ENCODE measurements around the gene NUMB. TPM values are rescaled to one million over a fixed set of nuclear protein-coding genes. Genes with fewer than 3 reads are reported as not detected.
"Not testable (repeated sequence)": the region's sequence is repeated elsewhere in the genome, so short reads cannot be mapped to it uniquely, and the experiment has no call there.

NUMB gene
- total RNA-seq, 1 donor from 2014 or later, result 76.4 TPM

DNA sequence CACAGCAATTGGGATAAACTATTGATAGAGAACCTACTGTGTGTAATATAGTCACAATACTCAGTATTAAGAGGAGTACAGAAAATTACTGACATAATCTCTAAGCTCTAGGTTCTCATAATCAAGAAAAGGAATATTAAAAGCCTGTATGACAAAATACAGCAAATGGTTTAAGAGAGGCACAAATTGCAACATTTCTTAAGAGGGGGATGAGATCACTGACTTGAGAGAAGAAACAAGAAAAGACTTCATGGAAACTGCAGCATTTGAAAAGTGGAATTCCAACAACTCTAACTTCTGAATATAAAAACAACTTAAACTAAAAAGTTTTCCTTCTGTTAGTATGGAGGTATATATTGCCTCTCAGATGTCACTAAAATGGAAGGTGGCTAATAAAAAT lies 89.7 kb downstream of the NUMB start:
- DNase-seq (ENCODE audit: low spot score), result no peak

DNA sequence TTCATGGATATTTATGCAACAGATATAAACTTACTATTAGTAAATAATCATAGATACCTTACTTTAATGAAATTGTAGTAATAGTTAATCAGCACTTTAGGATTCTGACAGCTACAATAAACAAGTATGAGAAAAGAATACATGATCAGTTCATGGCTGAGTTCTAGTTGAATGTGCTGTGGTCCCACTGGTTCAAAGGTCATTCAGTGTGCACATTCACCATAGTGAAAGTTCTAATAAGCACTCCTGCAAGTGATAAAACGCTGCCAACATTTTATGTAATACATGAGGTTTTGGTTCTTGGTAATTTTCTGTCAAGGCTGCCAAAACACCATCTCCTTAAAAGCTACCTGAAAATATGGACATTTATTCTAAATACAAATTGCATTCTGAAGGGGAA lies 92.6 kb downstream of the NUMB start:
- no peak for DNase-seq (ENCODE audit: low spot score)

DNA sequence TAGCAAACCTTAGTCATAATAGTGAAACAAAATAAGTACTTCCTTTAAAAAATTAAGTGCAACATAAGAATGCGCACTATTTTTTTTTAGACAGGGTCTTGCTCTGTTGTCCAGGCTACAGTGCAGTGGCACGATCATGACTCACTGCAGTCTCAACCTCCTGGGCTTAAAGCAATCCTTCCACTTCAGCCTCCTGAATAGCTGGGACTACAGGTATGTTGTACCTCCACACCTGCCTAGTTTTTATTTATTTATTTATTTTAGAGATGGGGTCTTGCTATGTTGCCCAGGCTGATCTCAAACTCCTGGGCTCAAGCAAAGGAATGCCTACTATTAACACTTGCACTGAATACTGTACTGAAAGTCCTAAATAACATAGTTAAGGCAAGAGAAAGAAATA lies 93.8 kb downstream of the NUMB start:
- no peak for DNase-seq (ENCODE audit: low spot score)

GRCh38 chr14:73359445-73359844 lies 98.9 kb downstream of the NUMB start:
- no peak for DNase-seq (ENCODE audit: low spot score)

DNA sequence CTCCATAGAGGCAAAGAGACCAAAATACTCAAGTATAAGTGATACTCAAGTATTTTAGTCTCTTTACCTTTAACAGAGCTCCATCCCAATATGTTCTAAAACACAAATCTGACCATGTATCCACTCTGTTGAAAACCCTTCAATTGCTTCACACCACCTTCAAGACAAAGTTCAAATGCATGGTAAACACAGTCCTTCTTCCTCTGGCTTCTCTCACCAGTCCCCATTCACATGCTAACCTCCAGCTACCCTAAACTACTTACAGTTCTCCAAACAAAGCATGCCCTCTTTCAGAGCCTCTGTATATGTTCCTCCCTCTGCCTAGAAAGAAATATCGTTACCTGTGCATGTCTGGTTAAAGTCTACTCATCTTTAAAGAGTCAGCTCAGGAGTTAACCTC lies 100.2 kb downstream of the NUMB start:
- DNase-seq (ENCODE audit: low spot score), result no peak

- DNase-seq (ENCODE audit: low spot score), result not testable (repeated sequence)
Measured at GRCh38 chr14:73349091-73349490, 109.3 kb downstream of the NUMB start.

DNA sequence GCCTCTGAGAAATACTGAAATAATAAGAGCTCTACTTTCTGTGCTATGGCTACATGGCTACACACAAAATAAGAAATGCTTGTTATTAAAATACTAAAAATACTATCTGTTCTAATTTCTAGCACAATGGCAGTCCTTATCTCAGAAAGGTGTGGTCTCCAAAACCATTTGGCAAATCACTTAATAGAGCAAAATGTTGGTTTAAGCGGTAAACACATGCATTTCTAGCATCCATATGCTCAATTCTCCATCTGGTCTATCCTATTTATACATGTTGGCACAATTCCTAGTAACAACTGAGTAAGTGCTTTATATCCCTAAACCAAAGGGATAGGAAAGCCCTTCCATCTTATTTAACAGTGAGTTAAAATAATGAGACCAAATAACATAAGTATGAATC lies 114.0 kb downstream of the NUMB start:
- DNase-seq (ENCODE audit: low spot score), result no peak

- no peak for DNase-seq (ENCODE audit: low spot score)
Measured at GRCh38 chr14:73342670-73343069, 115.7 kb downstream of the NUMB start.

- no peak for DNase-seq (ENCODE audit: low spot score)
Measured at GRCh38 chr14:73339846-73340595, 118.3 kb downstream of the NUMB start.

GRCh38 chr14:73339206-73339605 lies 119.1 kb downstream of the NUMB start:
- no peak for DNase-seq (ENCODE audit: low spot score)

DNA sequence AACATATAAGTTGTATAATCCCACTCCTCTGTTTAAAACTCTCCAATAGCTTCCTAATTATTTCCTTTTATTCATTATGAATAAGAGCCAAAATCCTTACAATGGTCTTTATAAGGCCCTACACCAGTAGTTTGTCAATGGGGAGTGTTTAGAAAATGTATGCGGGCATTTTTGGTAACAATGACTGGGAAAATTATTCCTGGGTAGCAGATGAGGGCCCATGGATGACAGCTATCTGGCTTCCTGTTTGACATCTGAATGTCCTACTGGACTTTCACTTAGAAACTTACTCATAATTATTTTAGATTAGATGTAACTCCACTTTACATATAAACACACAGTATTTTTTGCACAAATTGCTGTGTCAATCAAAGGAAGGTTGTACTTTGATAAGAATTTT lies 119.8 kb downstream of the NUMB start:
- DNase-seq (ENCODE audit: low spot score), result no peak

GRCh38 chr14:73333031-73333430 lies 125.3 kb downstream of the NUMB start:
- DNase-seq (ENCODE audit: low spot score), result no peak

GRCh38 chr14:73325630-73326299 lies 132.6 kb downstream of the NUMB start:
- no peak for DNase-seq (ENCODE audit: low spot score)

DNA sequence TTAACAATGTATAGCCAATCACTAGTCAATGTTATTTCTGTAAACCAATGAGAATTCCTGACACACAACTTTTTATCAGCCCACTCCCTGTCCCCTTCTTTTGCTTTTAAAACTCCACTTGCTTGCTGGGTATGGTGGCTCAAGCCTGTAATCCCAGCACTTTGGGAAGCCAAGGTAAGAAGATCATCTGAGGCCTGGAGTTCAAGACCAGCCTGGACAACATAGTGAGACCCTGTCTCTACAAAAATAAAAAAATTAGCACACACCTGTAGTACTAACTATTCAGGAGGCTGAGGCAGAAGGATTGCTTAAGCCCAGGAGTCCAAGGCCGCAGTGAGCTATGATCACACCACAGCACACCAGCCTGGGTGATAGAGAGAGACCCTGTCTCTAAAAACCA lies 133.3 kb downstream of the NUMB start:
- DNase-seq (ENCODE audit: low spot score), result no peak

- DNase-seq (ENCODE audit: low spot score), result no peak
Measured at GRCh38 chr14:73324533-73324932, 133.8 kb downstream of the NUMB start.

DNA sequence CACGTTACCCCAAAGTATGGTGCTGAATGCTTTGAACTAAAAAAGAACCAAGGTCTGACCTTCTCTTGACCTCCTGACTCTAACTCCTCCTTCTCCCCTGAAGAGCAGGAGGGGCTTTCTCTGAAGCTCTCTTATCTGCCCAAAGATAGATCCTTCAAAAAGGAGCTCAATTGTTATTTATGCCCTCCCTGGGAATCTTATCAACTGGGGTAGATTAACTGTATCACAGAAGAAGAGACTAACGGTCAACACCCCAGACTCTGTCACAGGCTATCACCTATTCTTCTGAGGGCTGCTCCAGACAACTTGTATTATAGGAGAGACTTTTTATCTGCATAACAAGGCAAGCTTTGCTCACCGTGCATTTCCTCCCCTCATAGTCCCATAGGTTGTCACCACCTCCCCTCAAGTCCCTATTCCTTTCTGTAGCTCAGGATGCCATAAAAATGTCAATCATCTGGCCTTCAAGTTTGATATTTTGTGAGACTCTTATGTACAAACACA lies 134.4 kb downstream of the NUMB start:
- DNase-seq (ENCODE audit: low spot score), result no peak

DNA sequence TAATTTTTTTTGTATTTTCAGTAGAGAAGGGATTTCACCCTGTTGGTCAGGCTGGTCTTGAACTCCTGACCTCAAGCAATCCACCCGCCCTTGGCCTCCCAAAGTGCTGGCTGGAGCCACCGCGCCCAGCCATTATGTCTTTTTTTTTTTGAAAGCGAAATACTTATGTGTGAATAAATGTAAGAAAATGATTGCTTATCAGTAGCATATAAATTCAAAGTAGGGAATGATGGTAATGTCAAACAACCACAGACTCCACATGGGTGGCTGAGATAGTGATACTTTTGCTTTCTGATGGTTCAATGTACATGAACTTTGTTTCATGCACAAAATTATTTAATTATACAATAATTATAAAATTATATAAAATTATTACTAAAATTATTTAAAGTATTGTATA lies 145.2 kb downstream of the NUMB start:
- no peak for DNase-seq (ENCODE audit: low spot score)

DNA sequence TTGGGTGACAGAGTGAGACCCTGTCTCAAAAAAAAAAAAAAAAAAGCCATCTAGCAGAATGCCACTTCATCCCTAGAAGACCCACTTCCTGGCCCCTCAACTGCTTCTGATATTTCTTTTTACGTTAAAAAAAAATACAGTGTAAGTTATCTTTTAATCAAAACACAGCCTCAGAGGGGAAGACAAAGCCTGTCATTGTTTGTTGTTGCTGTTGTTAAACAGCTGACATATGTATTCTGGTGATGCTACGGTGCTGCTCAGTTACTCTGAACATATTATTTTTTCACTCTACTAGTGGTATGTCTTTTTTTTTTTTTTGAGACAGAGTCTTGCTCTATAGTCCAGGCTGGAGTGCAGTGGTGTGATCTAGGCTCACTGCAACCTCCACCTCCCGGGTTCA lies 145.7 kb downstream of the NUMB start:
- DNase-seq (ENCODE audit: low spot score), result no peak

- no peak for DNase-seq (ENCODE audit: low spot score)
Measured at GRCh38 chr14:73311708-73312030, 146.7 kb downstream of the NUMB start.

DNA sequence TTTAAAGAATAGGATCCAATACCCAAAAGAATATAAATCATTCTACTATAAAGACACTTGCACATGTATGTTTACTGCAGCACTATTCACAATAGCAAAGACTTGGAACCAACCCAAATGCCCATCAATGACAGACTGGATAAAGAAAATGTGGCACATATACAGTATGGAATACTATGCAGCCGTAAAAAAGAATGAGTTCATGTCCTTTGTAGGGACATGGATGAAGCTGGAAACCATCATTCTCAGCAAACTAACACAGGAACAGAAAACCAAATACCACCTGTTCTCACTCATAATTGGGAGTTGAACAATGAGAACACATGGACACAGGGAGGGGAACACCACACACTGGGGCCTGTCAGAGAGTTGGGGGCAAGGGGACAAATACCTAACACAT lies 149.1 kb downstream of the NUMB start:
- DNase-seq (ENCODE audit: low spot score), result not testable (repeated sequence)

DNA sequence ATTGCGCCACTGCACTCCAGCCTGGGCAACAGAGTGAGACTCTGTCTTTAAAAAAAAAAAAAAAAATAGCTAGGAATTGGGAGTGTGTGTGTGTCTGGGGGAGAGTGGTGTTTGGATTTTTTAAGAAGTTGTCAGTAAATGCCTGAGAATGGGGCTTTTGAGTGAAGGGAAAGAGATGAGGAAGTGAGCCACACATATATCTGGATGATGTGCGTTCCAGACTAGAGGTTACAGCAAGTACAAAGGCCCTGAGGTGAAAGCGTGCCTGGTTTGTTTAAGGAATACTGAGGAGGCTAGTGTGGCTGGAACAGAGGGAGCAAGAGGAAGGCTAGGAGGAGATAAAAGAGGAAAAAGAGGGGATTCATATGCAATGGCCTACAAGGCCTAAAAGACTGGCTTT lies 151.1 kb downstream of the NUMB start:
- DNase-seq (ENCODE audit: low spot score), result no peak

- no peak for DNase-seq (ENCODE audit: low spot score)
Measured at GRCh38 chr14:73305499-73305898, 152.8 kb downstream of the NUMB start.

GRCh38 chr14:73295198-73295796 lies 163.0 kb downstream of the NUMB start:
- no peak for DNase-seq (ENCODE audit: low spot score)

Measured in mesenteric fat pad (tissue), 1 donor.